GM12865 (cell line): ENCODE measurements around the gene DNAH6.

Experiments used
- DNase-seq: peaks from one replicate; pipeline ENCODE4 v3.0.0; 2010; ENCODE audit warnings: low read depth
- H3K4me3 ChIP-seq: 2 replicates; pipeline ENCODE4 v1.5.1; 2011; ENCODE audit warnings: mild to moderate bottlenecking, low read depth, low read length, control low read depth
- CTCF ChIP-seq: IDR thresholded peaks from 2 replicates; pipeline ENCODE4 v1.5.1; 2011; ENCODE audit warnings: low read length, control low read depth, low read depth, inconsistent platforms; ENCODE audit not compliant: insufficient read depth; ENCODE audit errors: missing control alignments

Gene DNAH6

DNA sequence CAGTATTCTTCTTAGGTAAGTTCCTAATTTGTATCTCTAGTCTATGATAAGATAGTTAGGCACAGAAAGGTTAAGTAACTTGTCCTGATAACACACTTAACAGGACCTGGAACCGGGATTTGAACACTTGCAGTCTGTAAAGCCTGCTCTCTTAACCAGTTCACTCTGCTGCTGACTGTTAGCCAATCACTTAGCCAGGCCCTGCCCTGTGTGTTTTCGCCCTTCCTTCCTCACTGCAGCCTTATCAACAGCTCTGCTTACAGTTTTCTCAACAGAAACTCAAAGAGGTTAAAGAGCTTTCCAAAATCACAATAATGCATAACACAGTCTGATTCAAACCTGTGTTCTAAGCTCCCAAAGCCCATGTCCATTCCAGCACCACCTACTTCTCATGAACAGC lies 212.9 kb downstream of the DNAH6 start:
- no peak overlapping the region for H3K4me3 ChIP-seq
- TF ChIP-seq CTCF: no peak
- no peak for DNase-seq

GRCh38 chr2:84731185-84731584 lies 214.9 kb downstream of the DNAH6 start:
- no peak overlapping the region for H3K4me3 ChIP-seq
- no peak for TF ChIP-seq CTCF
- DNase-seq: no peak

- H3K4me3 ChIP-seq: no peak overlapping the region
- no peak for DNase-seq
- TF ChIP-seq CTCF: no peak
Observed at GRCh38 chr2:84732897-84733778, 216.8 kb downstream of the DNAH6 start.

DNA sequence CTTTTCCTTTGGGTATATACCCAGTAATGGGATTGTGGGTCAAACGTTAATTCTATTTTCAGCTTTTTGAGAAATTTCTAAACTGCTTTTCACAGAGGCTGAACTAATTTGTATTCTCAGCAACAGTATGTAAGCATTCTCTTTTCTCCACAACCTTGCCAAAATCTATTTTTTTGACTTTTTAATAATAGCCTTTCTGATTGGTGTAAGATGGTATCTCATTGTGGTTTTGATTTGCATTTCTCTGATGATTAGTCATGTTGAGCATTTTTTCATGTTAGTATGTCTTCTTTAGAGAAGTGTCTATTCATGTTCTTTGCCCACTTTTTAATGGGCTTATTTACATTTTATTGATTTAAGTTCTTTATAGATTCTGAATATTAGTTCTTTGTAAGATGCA lies 219.1 kb downstream of the DNAH6 start:
- no peak for TF ChIP-seq CTCF

GRCh38 chr2:84741182-84741822 lies 225.0 kb downstream of the DNAH6 start:
- TF ChIP-seq CTCF: peak; percentile 59
- DNase-seq: peak; percentile 70
- H3K4me3 ChIP-seq: no peak overlapping the region

More for the DNA sequence above, 219.1 kb downstream of the DNAH6 start:
- DNase-seq: no peak
- no peak overlapping the region for H3K4me3 ChIP-seq

DNA sequence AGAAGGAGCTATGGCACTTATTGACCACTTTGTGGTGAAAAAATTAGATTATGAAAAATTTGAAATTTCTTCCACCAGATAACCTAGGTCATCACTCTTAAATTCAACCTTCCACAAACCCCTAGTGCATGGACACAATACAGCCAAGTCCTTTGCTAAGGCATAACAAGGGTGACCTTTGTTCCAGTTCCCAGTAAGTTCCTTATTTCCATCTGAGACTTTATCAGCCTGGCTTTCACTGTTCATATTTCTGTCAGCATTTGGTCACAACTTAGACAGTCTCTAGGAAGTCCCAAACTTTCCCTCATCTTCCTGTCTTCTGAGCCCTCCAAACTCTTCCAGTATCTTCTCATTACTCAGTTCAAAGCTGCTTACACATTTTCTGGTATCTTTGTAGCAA lies 232.0 kb downstream of the DNAH6 start:
- no peak overlapping the region for H3K4me3 ChIP-seq
- DNase-seq: no peak

More for the DNA sequence above, 232.0 kb downstream of the DNAH6 start:
- TF ChIP-seq CTCF: no peak
